GM06990 (cell line): ENCODE measurements around the gene KMT2D.

ENCODE experiments used
- DNase-seq: peaks from one replicate; pipeline ENCODE4 v3.0.0-alpha.2; 2011; ENCODE audit not compliant: insufficient read length; ENCODE audit errors: extremely low read depth
- H3K27me3 ChIP-seq: replicated peaks from 2 replicates; pipeline ENCODE4 v1.6.0; 2011; ENCODE audit warnings: low read length; ENCODE audit not compliant: control insufficient read depth, insufficient read depth
- H3K36me3 ChIP-seq: 2 replicates; pipeline ENCODE4 v1.5.1; 2011; ENCODE audit warnings: low read length; ENCODE audit not compliant: control insufficient read depth, insufficient read depth
- H3K4me3 ChIP-seq: replicated peaks from 2 replicates; pipeline ENCODE4 v1.5.1; 2011; ENCODE audit warnings: low read depth, mild to moderate bottlenecking, control low read depth, low read length
- CTCF ChIP-seq: IDR thresholded peaks from 2 replicates; pipeline ENCODE4 v1.5.1; 2011; ENCODE audit warnings: low read length, control low read depth, mild to moderate bottlenecking, inconsistent platforms; ENCODE audit not compliant: insufficient read depth, poor library complexity, severe bottlenecking

Gene KMT2D

GRCh38 chr12:49049566-49050224 lies 10.9 kb downstream of the KMT2D start:
- TF ChIP-seq CTCF = no peak

GRCh38 chr12:49048953-49049352 lies 11.6 kb downstream of the KMT2D start:
- no peak for DNase-seq
- peaks cover 80% of the 10 kb centered on the region for H3K36me3 ChIP-seq
- no peaks in the 10 kb centered on the region for H3K27me3 ChIP-seq
- H3K4me3 ChIP-seq = no peak overlapping the region
- no peak for TF ChIP-seq CTCF

More at GRCh38 chr12:49049566-49050224, 10.9 kb downstream of the KMT2D start:
- Histone ChIP-seq H3K36me3 (peaks cover 79% of the 10 kb centered on the region), H3K4me3 (no peak overlapping the region), H3K27me3 (no peaks in the 10 kb centered on the region)
- no peak for DNase-seq

- peaks cover 81% of the 10 kb centered on the region for H3K36me3 ChIP-seq
Measured at GRCh38 chr12:49046129-49046895, 14.3 kb downstream of the KMT2D start.

GRCh38 chr12:49044660-49045059 lies 15.9 kb downstream of the KMT2D start:
- peaks cover 78% of the 10 kb centered on the region for H3K36me3 ChIP-seq
- DNase-seq = no peak
- H3K4me3 ChIP-seq = no peak overlapping the region
- no peaks in the 10 kb centered on the region for H3K27me3 ChIP-seq
- no peak for TF ChIP-seq CTCF

More at GRCh38 chr12:49046129-49046895, 14.3 kb downstream of the KMT2D start:
- no peak for DNase-seq
- no peak overlapping the region for H3K4me3 ChIP-seq
- TF ChIP-seq CTCF = no peak
- no peaks in the 10 kb centered on the region for H3K27me3 ChIP-seq

- DNase-seq = no peak
- Histone ChIP-seq H3K4me3 (no peak overlapping the region), H3K36me3 (peaks cover 74% of the 10 kb centered on the region), H3K27me3 (no peaks in the 10 kb centered on the region)
- peak; percentile 84 for TF ChIP-seq CTCF
Measured at GRCh38 chr12:49043856-49044258, 16.7 kb downstream of the KMT2D start.

- H3K4me3 ChIP-seq = no peak overlapping the region
- no peak for TF ChIP-seq CTCF
- DNase-seq = no peak
- H3K36me3 ChIP-seq = peaks cover 71% of the 10 kb centered on the region
- no peaks in the 10 kb centered on the region for H3K27me3 ChIP-seq
Measured at GRCh38 chr12:49043241-49043640, 17.4 kb downstream of the KMT2D start.
